Measurements from ENCODE around the gene ULK2. TPM values are rescaled to one million over a fixed set of nuclear protein-coding genes. Genes with fewer than 3 reads are reported as not detected.
A peak's percentile ranks its signal among the peaks of the same experiment; 100 is the strongest.

Gene ULK2
- polyA plus RNA-seq, 1 of the 3 experiments (the other 2 are of a cell fraction): 18.0 TPM

DNA sequence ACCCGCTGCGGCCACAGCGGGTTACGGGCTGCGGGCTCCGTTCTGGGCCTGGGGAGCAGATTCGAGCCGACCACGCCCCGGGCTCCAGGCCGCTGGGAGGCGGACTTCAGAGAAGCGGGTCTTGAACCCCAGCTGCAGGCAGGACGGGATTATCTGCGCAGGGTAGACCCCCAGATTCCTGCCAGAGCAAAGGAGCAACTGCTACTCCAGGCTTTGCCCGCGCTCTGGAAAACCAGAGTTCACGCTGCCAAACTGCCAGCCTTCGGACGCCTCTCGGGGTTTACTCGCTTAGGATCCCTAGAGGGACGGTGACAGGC lies 301 bp upstream of the ULK2 start:
- peak overlapping the region; percentile 94 for H2AFZ ChIP-seq (ENCODE audit: low read depth)
- ChIA-PET CTCF (interaction anchor here (0.7 to 1.5 kb wide), 3 partner anchors 12 to 175 kb away, joined by 3 to 7 read pairs (median 5); partner anchors contain the start of gene SPECC1), POLR2A (interaction anchor here (1.0 to 1.2 kb wide), 2 partner anchors 11 to 14 kb away, joined by 3 read pairs; no protein-coding TSS in a partner anchor)
- H3K4me3 ChIP-seq (ENCODE audit: low read depth in 2 of 2, low read length in 1 of 2): peak overlapping the region; percentile 75 to 91
- peaks cover 3 to 4% of the 10 kb centered on the region in 2 experiments; a peak in 2 of 4 replicates for H3K4me1 ChIP-seq (ENCODE audit: control insufficient read depth in 1 of 2, insufficient read depth in 2 of 2, low read depth in 1 of 2, low read length in 1 of 2)
- no peaks in the 10 kb centered on the region for H3K27me3 ChIP-seq (ENCODE audit: insufficient read depth)
- no peaks in the 10 kb centered on the region for H4K20me1 ChIP-seq (ENCODE audit: insufficient read depth)
- no peaks in the 10 kb centered on the region for H3K9me2 ChIP-seq
- peak overlapping the region; percentile 98; the same call in 1 of the 2 replicates for H3K4me2 ChIP-seq
- no peaks in the 10 kb centered on the region for H3F3A ChIP-seq (replicated peaks; ENCODE audit: insufficient read depth)
- H3K9ac ChIP-seq: peak overlapping the region; percentile 94
- WGBS (ENCODE audit: low lambda C conversion rate): 74% methylated on average over 4 of the region's 23 CpGs
- DNase-seq: no peak
- peaks cover 26% of the 10 kb centered on the region; the same call in 1 of the 2 replicates for H3K79me2 ChIP-seq (ENCODE audit: insufficient read depth)
- H3K27ac ChIP-seq (ENCODE audit: low read depth in 2 of 2, low read length in 1 of 2): peak overlapping the region in 1 of 2 experiments; percentile 63; a peak in 1 of 4 replicates
- peaks cover 0 to 1% of the 10 kb centered on the region in 2 experiments for H3K36me3 ChIP-seq (replicated peaks in 1 of 2; ENCODE audit: control insufficient read depth in 1 of 2, insufficient read depth in 2 of 2, low read length in 1 of 2)
- H3K9me3 ChIP-seq: no peaks in the 10 kb centered on the region
- TF ChIP-seq TEAD4 (IDR thresholded peaks at IDR 0.05; ENCODE audit: borderline replicate concordance, insufficient read depth): no peak
- no peak for TF ChIP-seq RAD21 (IDR thresholded peaks at IDR 0.05; ENCODE audit: low read length)
- TF ChIP-seq EZH2phosphoT487 (IDR thresholded peaks at IDR 0.05; ENCODE audit: borderline replicate concordance, low read depth): no peak
- no peak for TF ChIP-seq CHD2 (IDR thresholded peaks at IDR 0.05; ENCODE audit: low read length, partially characterized antibody)
- no peak for TF ChIP-seq JUND (IDR thresholded peaks at IDR 0.05)
- TF ChIP-seq POLR2AphosphoS5 (IDR thresholded peaks at IDR 0.05; ENCODE audit: low read depth, low read length): no peak
- TF ChIP-seq, protein P1, sequence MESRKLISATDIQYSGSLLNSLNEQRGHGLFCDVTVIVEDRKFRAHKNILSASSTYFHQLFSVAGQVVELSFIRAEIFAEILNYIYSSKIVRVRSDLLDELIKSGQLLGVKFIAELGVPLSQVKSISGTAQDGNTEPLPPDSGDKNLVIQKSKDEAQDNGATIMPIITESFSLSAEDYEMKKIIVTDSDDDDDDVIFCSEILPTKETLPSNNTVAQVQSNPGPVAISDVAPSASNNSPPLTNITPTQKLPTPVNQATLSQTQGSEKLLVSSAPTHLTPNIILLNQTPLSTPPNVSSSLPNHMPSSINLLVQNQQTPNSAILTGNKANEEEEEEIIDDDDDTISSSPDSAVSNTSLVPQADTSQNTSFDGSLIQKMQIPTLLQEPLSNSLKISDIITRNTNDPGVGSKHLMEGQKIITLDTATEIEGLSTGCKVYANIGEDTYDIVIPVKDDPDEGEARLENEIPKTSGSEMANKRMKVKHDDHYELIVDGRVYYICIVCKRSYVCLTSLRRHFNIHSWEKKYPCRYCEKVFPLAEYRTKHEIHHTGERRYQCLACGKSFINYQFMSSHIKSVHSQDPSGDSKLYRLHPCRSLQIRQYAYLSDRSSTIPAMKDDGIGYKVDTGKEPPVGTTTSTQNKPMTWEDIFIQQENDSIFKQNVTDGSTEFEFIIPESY (IDR thresholded peaks at IDR 0.05; ENCODE audit: borderline replicate concordance, low read depth): no peak
- TF ChIP-seq, protein P2, sequence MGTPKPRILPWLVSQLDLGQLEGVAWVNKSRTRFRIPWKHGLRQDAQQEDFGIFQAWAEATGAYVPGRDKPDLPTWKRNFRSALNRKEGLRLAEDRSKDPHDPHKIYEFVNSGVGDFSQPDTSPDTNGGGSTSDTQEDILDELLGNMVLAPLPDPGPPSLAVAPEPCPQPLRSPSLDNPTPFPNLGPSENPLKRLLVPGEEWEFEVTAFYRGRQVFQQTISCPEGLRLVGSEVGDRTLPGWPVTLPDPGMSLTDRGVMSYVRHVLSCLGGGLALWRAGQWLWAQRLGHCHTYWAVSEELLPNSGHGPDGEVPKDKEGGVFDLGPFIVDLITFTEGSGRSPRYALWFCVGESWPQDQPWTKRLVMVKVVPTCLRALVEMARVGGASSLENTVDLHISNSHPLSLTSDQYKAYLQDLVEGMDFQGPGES (IDR thresholded peaks at IDR 0.05; ENCODE audit: low read depth, low read length): no peak
- no peak for TF ChIP-seq RFX5 (IDR thresholded peaks at IDR 0.05; ENCODE audit: low read length)
- no peak for TF ChIP-seq GABPA (IDR thresholded peaks at IDR 0.05; ENCODE audit: low read depth)

DNA sequence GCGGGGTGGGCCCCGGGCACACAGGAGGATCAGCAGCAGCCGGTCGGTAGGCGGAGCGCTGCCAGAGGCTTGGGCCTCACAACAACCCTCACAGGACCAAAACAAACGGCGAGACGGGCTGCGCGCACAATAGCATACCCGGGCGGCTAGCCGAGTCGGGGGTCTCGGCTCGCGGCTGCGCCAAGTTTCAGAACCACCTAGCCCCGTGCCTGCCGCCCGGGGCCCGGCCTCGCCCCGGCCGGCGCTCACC lies 732 bp downstream of the ULK2 start:
- ChIA-PET CTCF (no interaction called here), POLR2A (no interaction called here)
- peak overlapping the region; percentile 94 for H3K9ac ChIP-seq
- H3K4me3 ChIP-seq (ENCODE audit: low read depth in 2 of 2, low read length in 1 of 2): peak overlapping the region; percentile 75 to 91
- no peaks in the 10 kb centered on the region for H3K9me2 ChIP-seq
- 0 out of 2 replicates have a peak, but pooled peaks have one; percentile 31 for TF ChIP-seq TAF1 (IDR thresholded peaks at IDR 0.05; ENCODE audit: borderline replicate concordance, low read depth, low read length)
- 0 out of 2 replicates have a peak, but pooled peaks have one; percentile 32 for TF ChIP-seq YY1 (IDR thresholded peaks at IDR 0.05; ENCODE audit: low read depth)
- TF ChIP-seq RXRA (IDR thresholded peaks at IDR 0.05; ENCODE audit: borderline replicate concordance, low read depth): no peak
- TF ChIP-seq, protein P3, sequence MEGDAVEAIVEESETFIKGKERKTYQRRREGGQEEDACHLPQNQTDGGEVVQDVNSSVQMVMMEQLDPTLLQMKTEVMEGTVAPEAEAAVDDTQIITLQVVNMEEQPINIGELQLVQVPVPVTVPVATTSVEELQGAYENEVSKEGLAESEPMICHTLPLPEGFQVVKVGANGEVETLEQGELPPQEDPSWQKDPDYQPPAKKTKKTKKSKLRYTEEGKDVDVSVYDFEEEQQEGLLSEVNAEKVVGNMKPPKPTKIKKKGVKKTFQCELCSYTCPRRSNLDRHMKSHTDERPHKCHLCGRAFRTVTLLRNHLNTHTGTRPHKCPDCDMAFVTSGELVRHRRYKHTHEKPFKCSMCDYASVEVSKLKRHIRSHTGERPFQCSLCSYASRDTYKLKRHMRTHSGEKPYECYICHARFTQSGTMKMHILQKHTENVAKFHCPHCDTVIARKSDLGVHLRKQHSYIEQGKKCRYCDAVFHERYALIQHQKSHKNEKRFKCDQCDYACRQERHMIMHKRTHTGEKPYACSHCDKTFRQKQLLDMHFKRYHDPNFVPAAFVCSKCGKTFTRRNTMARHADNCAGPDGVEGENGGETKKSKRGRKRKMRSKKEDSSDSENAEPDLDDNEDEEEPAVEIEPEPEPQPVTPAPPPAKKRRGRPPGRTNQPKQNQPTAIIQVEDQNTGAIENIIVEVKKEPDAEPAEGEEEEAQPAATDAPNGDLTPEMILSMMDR (IDR thresholded peaks at IDR 0.05): peak; percentile 40
- TF ChIP-seq GATA2 (CRISPR knock-in tag; IDR thresholded peaks at IDR 0.05): no peak
- no peak for TF ChIP-seq SMC3 (IDR thresholded peaks at IDR 0.05; ENCODE audit: low read depth, low read length)
- TF ChIP-seq, protein P1 (IDR thresholded peaks at IDR 0.05; ENCODE audit: borderline replicate concordance, low read depth): no peak
- TF ChIP-seq FOXJ3 (CRISPR knock-in tag; IDR thresholded peaks at IDR 0.05): no peak
- no peak for TF ChIP-seq GABPA (IDR thresholded peaks at IDR 0.05; ENCODE audit: low read depth)
- peak; percentile 33; the same call in 1 of the 2 replicates for TF ChIP-seq SIN3A (IDR thresholded peaks at IDR 0.05; ENCODE audit: borderline replicate concordance, low read depth, low read length)
- TF ChIP-seq FOXM1 (IDR thresholded peaks at IDR 0.05; ENCODE audit: low read depth): no peak
- TF ChIP-seq RFX5 (IDR thresholded peaks at IDR 0.05; ENCODE audit: low read length): no peak
- H3K4me1 ChIP-seq (ENCODE audit: control insufficient read depth in 1 of 2, insufficient read depth in 2 of 2, low read depth in 1 of 2, low read length in 1 of 2): peaks cover 3 to 4% of the 10 kb centered on the region in 2 experiments; a peak in 2 of 4 replicates
- H3K27ac ChIP-seq (ENCODE audit: low read depth in 2 of 2, low read length in 1 of 2): peak overlapping the region; percentile 63 to 71
- H3K79me2 ChIP-seq (ENCODE audit: insufficient read depth): peaks cover 26% of the 10 kb centered on the region; the same call in 1 of the 2 replicates
- 0% methylated on average over 2 of the region's 27 CpGs for WGBS (ENCODE audit: low lambda C conversion rate)
- H3F3A ChIP-seq (replicated peaks; ENCODE audit: insufficient read depth): no peaks in the 10 kb centered on the region
- H3K36me3 ChIP-seq (replicated peaks in 1 of 2; ENCODE audit: control insufficient read depth in 1 of 2, insufficient read depth in 2 of 2, low read length in 1 of 2): peaks cover 0 to 4% of the 10 kb centered on the region in 2 experiments
- H3K27me3 ChIP-seq (ENCODE audit: insufficient read depth): no peaks in the 10 kb centered on the region
- no peaks in the 10 kb centered on the region for H3K9me3 ChIP-seq
- DNase-seq: peak; percentile 82
- no peaks in the 10 kb centered on the region for H4K20me1 ChIP-seq (ENCODE audit: insufficient read depth)
- peak overlapping the region; percentile 98 for H3K4me2 ChIP-seq
- peak overlapping the region; percentile 92; the same call in 1 of the 2 replicates for H2AFZ ChIP-seq (ENCODE audit: low read depth)

Measured in SK-N-SH (cell line).